Measurements from ENCODE around the gene GFOD1. TPM values are rescaled to one million over a fixed set of nuclear protein-coding genes. Genes with fewer than 3 reads are reported as not detected.

The GFOD1 gene
- total and polyA plus RNA-seq, 4 donors = 9.4 to 30.6 (median 17.6) TPM

DNA sequence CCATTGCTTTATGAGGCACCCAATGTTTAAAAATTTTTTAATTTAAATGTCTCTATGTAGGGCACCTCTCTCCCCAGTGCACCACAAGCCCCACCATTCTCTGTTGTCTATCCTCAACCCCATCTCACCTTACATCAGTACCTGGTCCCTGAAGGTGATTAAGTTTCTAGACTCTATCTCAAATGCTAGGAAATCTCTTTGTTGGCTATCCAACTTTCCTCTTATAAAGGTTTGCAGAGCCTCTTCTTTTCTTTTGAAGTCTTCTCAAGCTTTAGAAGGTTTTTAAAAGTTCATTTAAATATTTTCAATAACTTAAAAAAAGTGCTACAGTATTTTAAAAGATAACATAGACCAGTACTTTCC lies 82.5 kb downstream of the GFOD1 start:
- Histone ChIP-seq H3K27ac (ENCODE audit: low read depth, low read length) (no peak overlapping the region), H3K27me3 (ENCODE audit: control insufficient read depth, insufficient read depth, low read length) (no peaks in the 10 kb centered on the region), H3K4me1 (ENCODE audit: control insufficient read depth, insufficient read depth, low read length) (no peaks in the 10 kb centered on the region), H3K9me3 (ENCODE audit: control insufficient read depth, insufficient read depth, low read length) (no peaks in the 10 kb centered on the region), H3K36me3 (ENCODE audit: control insufficient read depth, insufficient read depth, low read length) (no peaks in the 10 kb centered on the region), H3K4me3 (ENCODE audit: low read depth, low read length) (no peak overlapping the region)
- no peak for DNase-seq (ENCODE audit: low read depth in 4 of 6, low spot score in 6 of 6)

DNA sequence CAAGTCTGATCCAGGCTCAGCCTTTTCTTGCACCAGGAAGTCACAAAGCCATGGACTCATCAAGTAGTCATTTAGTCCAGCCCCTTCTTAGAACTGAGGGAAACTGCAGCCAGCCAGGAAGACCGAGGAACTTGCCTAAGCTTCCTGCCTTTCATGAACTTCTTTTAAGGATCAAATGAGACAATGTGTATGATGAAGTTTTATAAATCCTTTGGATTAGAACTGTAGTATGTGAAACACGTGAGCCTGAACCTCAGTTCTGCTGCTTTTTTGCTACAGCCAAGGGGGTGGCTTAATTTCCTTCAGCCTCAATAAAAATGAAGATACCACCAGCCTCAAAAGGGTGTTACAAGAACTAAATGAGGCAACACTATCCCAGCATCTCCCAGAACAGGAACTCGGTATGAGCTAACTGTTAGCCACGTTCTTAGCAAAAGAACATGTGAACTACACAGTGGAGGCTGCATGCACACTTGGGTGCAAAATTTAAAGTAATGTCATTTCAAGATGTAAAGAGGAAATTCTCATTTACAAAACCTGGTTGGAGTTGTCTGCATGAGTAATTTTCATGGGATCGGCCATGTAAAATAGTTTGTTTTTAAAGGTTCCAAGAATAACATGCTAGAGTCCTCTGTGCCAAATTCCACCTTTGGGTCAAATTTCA lies 83.0 kb downstream of the GFOD1 start:
- Histone ChIP-seq H3K36me3 (ENCODE audit: control insufficient read depth, insufficient read depth, low read length) (no peaks in the 10 kb centered on the region), H3K4me1 (ENCODE audit: control insufficient read depth, insufficient read depth, low read length) (no peaks in the 10 kb centered on the region), H3K9me3 (ENCODE audit: control insufficient read depth, insufficient read depth, low read length) (no peaks in the 10 kb centered on the region), H3K27ac (ENCODE audit: low read depth, low read length) (no peak overlapping the region), H3K4me3 (ENCODE audit: low read depth, low read length) (no peak overlapping the region), H3K27me3 (ENCODE audit: control insufficient read depth, insufficient read depth, low read length) (no peaks in the 10 kb centered on the region)
- WGBS (ENCODE audit: insufficient coverage) = no CpG with 5 or more reads among the region's 5 CpGs
- DNase-seq (ENCODE audit: low read depth in 4 of 6, low spot score in 6 of 6) = no peak

DNA sequence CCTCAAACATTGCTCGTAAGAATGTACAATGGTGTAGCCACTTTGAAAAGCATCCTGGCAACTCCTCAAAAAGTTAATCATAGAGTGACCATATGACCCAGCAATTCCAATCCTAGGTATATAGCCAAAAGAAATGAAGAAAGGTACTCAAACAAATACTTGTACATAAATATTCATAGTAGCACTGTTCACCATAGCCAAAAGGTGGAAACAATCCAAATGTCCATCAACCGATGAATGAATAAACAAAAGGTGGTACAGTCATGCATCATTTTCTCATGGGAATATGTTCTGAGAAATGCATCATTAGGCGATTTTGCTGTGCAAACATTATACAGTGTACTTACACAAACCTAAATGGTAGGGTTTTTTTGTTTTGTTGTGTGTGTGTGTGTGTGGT lies 84.7 kb downstream of the GFOD1 start:
- WGBS (ENCODE audit: insufficient coverage) = no CpG with 5 or more reads among the region's 3 CpGs
- Histone ChIP-seq H3K27me3 (ENCODE audit: control insufficient read depth, insufficient read depth, low read length) (no peaks in the 10 kb centered on the region), H3K4me1 (ENCODE audit: control insufficient read depth, insufficient read depth, low read length) (peaks cover 10% of the 10 kb centered on the region), H3K36me3 (ENCODE audit: control insufficient read depth, insufficient read depth, low read length) (no peaks in the 10 kb centered on the region), H3K9me3 (ENCODE audit: control insufficient read depth, insufficient read depth, low read length) (no peaks in the 10 kb centered on the region), H3K27ac (ENCODE audit: low read depth, low read length) (no peak overlapping the region), H3K4me3 (ENCODE audit: low read depth, low read length) (no peak overlapping the region)
- no peak for DNase-seq (ENCODE audit: low read depth in 4 of 6, low spot score in 6 of 6)

DNA sequence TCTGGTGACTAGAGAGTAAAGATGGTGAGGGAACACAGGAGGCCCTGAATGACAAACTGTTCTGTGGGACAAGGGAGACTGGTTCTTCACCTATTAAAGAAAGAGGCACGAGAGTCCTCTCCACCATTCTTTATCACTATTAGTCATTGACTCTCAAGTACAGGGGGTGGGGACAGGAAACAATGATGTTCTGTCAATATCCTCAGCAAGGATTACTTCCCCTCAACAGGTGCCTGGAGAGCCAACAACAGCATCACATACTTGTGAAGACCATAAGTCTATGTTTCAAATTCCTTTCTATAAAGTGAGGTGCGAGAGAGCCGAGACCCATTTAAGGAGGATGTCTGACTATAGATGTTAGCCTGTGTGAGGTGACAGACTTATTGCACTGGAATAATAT lies 86.6 kb downstream of the GFOD1 start:
- H3K27me3 ChIP-seq (ENCODE audit: control insufficient read depth, insufficient read depth, low read length) = no peaks in the 10 kb centered on the region
- H3K27ac ChIP-seq (ENCODE audit: low read depth, low read length) = no peak overlapping the region
- H3K36me3 ChIP-seq (ENCODE audit: control insufficient read depth, insufficient read depth, low read length) = no peaks in the 10 kb centered on the region
- DNase-seq (ENCODE audit: low read depth in 4 of 6, low spot score in 6 of 6) = no peak
- H3K4me1 ChIP-seq (ENCODE audit: control insufficient read depth, insufficient read depth, low read length) = peaks cover 14% of the 10 kb centered on the region
- no CpG with 5 or more reads among the region's 3 CpGs for WGBS (ENCODE audit: insufficient coverage)
- no peaks in the 10 kb centered on the region for H3K9me3 ChIP-seq (ENCODE audit: control insufficient read depth, insufficient read depth, low read length)
- H3K4me3 ChIP-seq (ENCODE audit: low read depth, low read length) = no peak overlapping the region

DNA sequence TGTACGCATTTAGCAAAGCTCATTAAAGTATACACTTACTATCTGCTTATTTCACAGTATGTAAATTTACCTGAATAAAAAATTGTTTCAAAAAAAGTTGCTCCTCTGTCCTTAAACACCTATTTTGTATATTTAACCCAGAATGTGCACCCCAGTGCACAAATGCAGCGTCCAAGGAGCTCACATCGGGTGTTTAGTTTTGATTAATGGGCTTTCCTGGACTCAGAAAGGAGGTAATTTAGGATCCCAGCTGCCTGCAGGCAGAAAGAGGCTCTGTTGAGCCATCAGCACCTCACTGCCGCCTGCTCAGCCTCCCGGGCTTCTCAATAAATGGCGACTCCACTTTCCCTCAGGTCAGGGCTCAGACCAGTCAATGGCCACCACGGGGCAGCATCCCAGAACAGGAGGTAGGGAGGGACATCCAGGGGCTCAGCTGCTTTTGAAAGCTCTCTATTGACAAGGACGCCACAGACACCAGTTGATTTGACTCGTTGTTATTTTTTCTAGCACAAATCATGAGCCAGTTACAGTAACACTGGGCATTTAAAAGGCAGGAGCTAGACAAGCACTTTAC lies 88.9 kb downstream of the GFOD1 start:
- no peak for DNase-seq (ENCODE audit: low read depth in 4 of 6, low spot score in 6 of 6)
- no peaks in the 10 kb centered on the region for H3K36me3 ChIP-seq (ENCODE audit: control insufficient read depth, insufficient read depth, low read length)
- H3K9me3 ChIP-seq (ENCODE audit: control insufficient read depth, insufficient read depth, low read length) = no peaks in the 10 kb centered on the region
- 27% methylated on average over 2 of the region's 9 CpGs for WGBS (ENCODE audit: insufficient coverage)
- H3K4me3 ChIP-seq (ENCODE audit: low read depth, low read length) = no peak overlapping the region
- peaks cover 22% of the 10 kb centered on the region for H3K4me1 ChIP-seq (ENCODE audit: control insufficient read depth, insufficient read depth, low read length)
- H3K27ac ChIP-seq (ENCODE audit: low read depth, low read length) = no peak overlapping the region
- no peaks in the 10 kb centered on the region for H3K27me3 ChIP-seq (ENCODE audit: control insufficient read depth, insufficient read depth, low read length)

DNA sequence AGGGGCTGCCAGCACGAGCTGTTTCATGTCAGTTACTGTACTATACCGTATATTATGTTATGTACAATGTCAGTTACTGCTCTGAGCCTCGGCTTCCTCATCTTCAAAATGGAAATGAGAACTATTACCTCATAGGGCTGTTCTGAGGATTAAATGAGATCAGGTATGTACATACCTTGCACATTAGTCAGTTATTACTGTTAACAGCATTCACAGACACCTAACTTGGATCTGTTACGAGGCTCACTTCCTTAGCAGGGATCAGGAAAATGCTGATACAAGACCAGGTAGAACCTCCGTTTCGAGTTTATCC lies 89.4 kb downstream of the GFOD1 start:
- Histone ChIP-seq H3K27ac (ENCODE audit: low read depth, low read length) (no peak overlapping the region), H3K36me3 (ENCODE audit: control insufficient read depth, insufficient read depth, low read length) (no peaks in the 10 kb centered on the region)
- no CpG with 5 or more reads among the region's 6 CpGs for WGBS (ENCODE audit: insufficient coverage)

DNA sequence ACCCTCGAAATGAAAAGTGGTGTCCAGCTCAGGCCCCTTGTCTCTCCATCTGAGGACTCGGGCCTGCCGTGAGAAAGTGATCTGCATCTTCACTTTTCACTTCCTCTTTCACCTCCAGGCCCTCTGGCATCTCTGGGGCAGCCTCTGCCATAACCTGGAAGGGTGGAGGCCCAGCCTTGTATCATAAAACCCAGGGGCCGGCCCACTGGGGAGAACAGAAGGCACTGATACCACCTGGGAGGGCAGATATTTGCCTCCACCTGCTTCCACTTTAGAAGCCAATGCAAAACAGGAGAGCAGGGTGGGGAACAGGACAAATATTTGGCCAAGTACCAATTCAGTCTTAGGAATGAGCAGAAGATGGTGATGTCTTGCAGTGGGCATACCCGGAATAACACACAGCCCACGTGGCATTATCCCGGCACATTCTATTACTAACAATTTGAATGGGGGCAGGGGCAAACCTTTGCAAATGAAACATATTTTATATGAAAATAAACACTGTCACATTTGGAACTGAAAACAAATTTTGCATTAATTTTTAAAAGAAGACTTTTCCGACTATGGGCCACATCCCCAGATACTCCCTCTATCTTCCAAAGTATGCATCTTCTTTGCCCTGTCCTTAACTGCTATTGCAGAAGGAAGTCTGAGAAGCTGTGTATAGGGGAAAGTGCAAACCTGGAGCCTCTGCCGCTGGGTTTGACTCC lies 89.9 kb downstream of the GFOD1 start:
- no peaks in the 10 kb centered on the region for H3K27me3 ChIP-seq (ENCODE audit: control insufficient read depth, insufficient read depth, low read length)
- H3K4me3 ChIP-seq (ENCODE audit: low read depth, low read length) = no peak overlapping the region
- H3K36me3 ChIP-seq (ENCODE audit: control insufficient read depth, insufficient read depth, low read length) = no peaks in the 10 kb centered on the region
- no peak for DNase-seq (ENCODE audit: low read depth in 4 of 6, low spot score in 6 of 6)
- no peaks in the 10 kb centered on the region for H3K9me3 ChIP-seq (ENCODE audit: control insufficient read depth, insufficient read depth, low read length)
- peaks cover 22% of the 10 kb centered on the region for H3K4me1 ChIP-seq (ENCODE audit: control insufficient read depth, insufficient read depth, low read length)
- WGBS (ENCODE audit: insufficient coverage) = 83% methylated on average over 4 of the region's 9 CpGs
- no peak overlapping the region for H3K27ac ChIP-seq (ENCODE audit: low read depth, low read length)

More for the DNA sequence above, 89.4 kb downstream of the GFOD1 start:
- DNase-seq (ENCODE audit: low read depth in 4 of 6, low spot score in 6 of 6) = no peak
- Histone ChIP-seq H3K27me3 (ENCODE audit: control insufficient read depth, insufficient read depth, low read length) (no peaks in the 10 kb centered on the region), H3K4me1 (ENCODE audit: control insufficient read depth, insufficient read depth, low read length) (peaks cover 22% of the 10 kb centered on the region), H3K9me3 (ENCODE audit: control insufficient read depth, insufficient read depth, low read length) (no peaks in the 10 kb centered on the region), H3K4me3 (ENCODE audit: low read depth, low read length) (no peak overlapping the region)

DNA sequence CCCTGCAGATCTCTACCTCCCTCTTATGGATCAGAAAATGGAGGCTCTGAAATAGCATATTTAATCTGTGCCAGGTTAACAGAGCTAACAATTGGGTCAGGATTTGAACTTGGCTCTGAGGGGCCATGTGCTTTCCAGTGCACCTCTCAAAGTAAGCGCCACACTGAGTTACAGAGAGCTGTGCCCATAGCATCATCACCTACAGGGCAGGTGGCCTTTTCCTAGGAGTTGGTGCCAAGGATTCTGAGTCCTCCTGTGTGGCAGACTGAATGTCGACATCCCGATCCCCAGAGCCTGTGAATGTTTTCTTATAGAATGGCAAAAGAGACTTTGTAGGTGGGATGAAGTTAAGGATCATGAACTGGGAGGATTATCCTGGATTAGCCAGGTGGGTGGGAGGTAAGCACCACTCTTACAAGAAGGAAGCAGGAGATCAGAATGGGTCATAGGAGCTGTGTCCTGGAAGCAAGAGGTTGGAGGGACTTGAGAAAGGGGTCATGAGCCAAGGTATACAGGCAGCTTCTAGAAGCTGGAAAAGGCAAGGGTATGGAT lies 91.1 kb downstream of the GFOD1 start:
- Histone ChIP-seq H3K27ac (ENCODE audit: low read depth, low read length) (no peak overlapping the region), H3K27me3 (ENCODE audit: control insufficient read depth, insufficient read depth, low read length) (no peaks in the 10 kb centered on the region), H3K36me3 (ENCODE audit: control insufficient read depth, insufficient read depth, low read length) (no peaks in the 10 kb centered on the region), H3K4me1 (ENCODE audit: control insufficient read depth, insufficient read depth, low read length) (peaks cover 22% of the 10 kb centered on the region), H3K9me3 (ENCODE audit: control insufficient read depth, insufficient read depth, low read length) (no peaks in the 10 kb centered on the region), H3K4me3 (ENCODE audit: low read depth, low read length) (no peak overlapping the region)
- WGBS (ENCODE audit: insufficient coverage) = 91% methylated on average over 2 of the region's 3 CpGs
- DNase-seq (ENCODE audit: low read depth in 4 of 6, low spot score in 6 of 6) = no peak

DNA sequence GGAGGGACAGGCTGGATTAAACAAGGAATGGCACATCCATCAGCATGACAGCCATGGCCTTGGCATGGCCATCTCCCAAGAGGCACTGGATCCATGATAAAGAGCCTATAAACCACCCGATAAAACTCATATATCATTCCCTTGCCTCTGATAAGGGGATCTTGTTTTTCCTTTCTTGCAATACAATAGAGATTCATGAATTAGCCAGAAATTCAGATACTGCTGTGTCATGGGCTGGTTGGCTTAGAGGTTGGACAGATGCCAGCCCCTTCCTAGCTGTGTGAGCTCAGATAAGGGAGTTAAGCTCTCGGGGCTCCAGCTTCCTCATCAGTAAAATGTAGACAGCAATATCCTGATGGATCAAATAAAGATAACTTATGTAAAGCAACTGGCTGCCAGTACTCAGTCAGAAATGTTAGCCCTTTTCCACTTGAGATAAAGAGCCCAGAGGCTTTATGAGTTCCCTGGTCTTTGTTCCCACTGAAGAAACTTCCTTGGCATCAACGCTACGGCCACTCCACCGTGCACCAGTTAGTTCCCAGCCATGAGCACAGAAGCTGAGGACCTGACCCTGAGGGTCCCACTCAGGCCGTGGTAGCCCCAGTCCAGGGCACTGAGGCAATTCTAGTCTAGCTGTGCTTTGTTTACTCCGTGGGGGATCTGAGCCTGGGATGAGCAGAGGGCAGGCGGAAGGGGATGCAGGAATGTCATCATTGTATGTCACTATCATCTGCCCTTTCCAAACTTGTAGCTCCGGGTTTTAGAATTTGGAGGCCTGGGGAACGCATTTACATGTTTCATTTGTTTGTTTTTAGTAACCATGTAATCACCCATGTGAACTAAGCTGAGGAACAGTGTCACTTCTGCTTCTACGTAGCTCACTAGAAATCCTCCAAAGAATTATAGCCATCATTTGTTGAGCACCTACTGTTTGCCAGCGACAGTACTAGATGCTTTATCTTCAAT lies 91.8 kb downstream of the GFOD1 start:
- Histone ChIP-seq H3K36me3 (ENCODE audit: control insufficient read depth, insufficient read depth, low read length) (no peaks in the 10 kb centered on the region), H3K9me3 (ENCODE audit: control insufficient read depth, insufficient read depth, low read length) (no peaks in the 10 kb centered on the region), H3K27ac (ENCODE audit: low read depth, low read length) (no peak overlapping the region), H3K4me1 (ENCODE audit: control insufficient read depth, insufficient read depth, low read length) (peaks cover 22% of the 10 kb centered on the region), H3K4me3 (ENCODE audit: low read depth, low read length) (no peak overlapping the region), H3K27me3 (ENCODE audit: control insufficient read depth, insufficient read depth, low read length) (no peaks in the 10 kb centered on the region)
- peak in 2 of 6 donors; percentile 56 to 75 for DNase-seq (ENCODE audit: low read depth in 4 of 6, low spot score in 6 of 6)
- WGBS (ENCODE audit: insufficient coverage) = 41% methylated on average over 6 of the region's 12 CpGs
